H1 (cell line): ENCODE data around the gene MMAA. TPM values are rescaled to one million over a fixed set of nuclear protein-coding genes. Genes with fewer than 3 reads are reported as not detected.
"Not testable (repeated sequence)": the region's sequence is repeated elsewhere in the genome, so short reads cannot be mapped to it uniquely, and the experiment has no call there.

ENCODE experiments used
- CTCF ChIA-PET: fragments of 300-600 bp; sonication (Branson Sonifier 250); formaldehyde crosslinking; loops from one replicate; lab custom pipeline; 2021; ENCODE audit not compliant: partially characterized antibody; lab: Charles Lee
- POLR2A ChIA-PET: fragments of 300-600 bp; sonication (Branson Sonifier 250); formaldehyde crosslinking; loops from one replicate; lab custom pipeline; 2021; ENCODE audit warnings: inconsistent platforms; ENCODE audit not compliant: partially characterized antibody; lab: Charles Lee
- DNase-seq, 2 experiments: peaks; one replicate each; pipeline versions ENCODE4 v3.0.0 to v3.0.0-alpha.2; 2010 to 2022; ENCODE audit warnings: low spot score in 2 of 2, low read depth in 1 of 2, mixed read lengths in 1 of 2
- FAIRE-seq: peaks from 2 replicates; lab custom pipeline; 2011; peaks lifted over from hg19 to GRCh38; lab: Jason Lieb, UNC
- H2AFZ ChIP-seq: 2 replicates; pipeline ENCODE4 v1.8.1; 2012; ENCODE audit warnings: low read length, inconsistent platforms
- H2AK5ac ChIP-seq: 2 replicates; pipeline ENCODE4 v1.6.1; 2013; ENCODE audit warnings: low read depth, low read length
- H2BK120ac ChIP-seq: replicated peaks from 2 replicates; pipeline ENCODE3; 2013; ENCODE audit warnings: low read depth, low read length, inconsistent platforms
- H2BK12ac ChIP-seq: 2 replicates; pipeline ENCODE4 v1.6.1; 2013; ENCODE audit warnings: low read depth, low read length
- H2BK15ac ChIP-seq: 2 replicates; pipeline ENCODE4 v1.6.1; 2013; ENCODE audit warnings: low read length
- H2BK20ac ChIP-seq: 2 replicates; pipeline ENCODE4 v1.6.1; 2013; ENCODE audit warnings: low read length
- H2BK5ac ChIP-seq: 2 replicates; pipeline ENCODE4 v1.6.1; 2013; ENCODE audit warnings: low read depth, low read length
- H3K14ac ChIP-seq: 2 replicates; pipeline ENCODE4 v1.6.1; 2013; ENCODE audit warnings: inconsistent platforms; ENCODE audit not compliant: insufficient read length
- H3K18ac ChIP-seq: 2 replicates; pipeline ENCODE4 v1.6.1; 2013; ENCODE audit warnings: low read length; ENCODE audit errors: extremely low read depth
- H3K23ac ChIP-seq: 2 replicates; pipeline ENCODE4 v1.6.1; 2013; ENCODE audit warnings: inconsistent platforms; ENCODE audit not compliant: insufficient read length
- H3K23me2 ChIP-seq: 2 replicates; pipeline ENCODE4 v1.6.1; 2013; ENCODE audit warnings: low read depth, low read length
- H3K27ac ChIP-seq: 2 replicates; pipeline ENCODE4 v1.6.1; 2011; ENCODE audit warnings: low read depth, low read length, inconsistent platforms
- H3K27me3 ChIP-seq, 4 experiments: replicated peaks in 1 of 4; 1 replicate in 1 of 4; 2 replicates in 3 of 4; pipeline versions ENCODE4 v1.6.1 to v1.8.1; 2011 to 2013; ENCODE audit warnings: low read length in 3 of 4, mild to moderate bottlenecking in 3 of 4, inconsistent platforms in 2 of 4, mixed read lengths in 2 of 4, moderate library complexity in 1 of 4; ENCODE audit not compliant: control insufficient read depth in 3 of 4, insufficient read depth in 3 of 4; ENCODE audit errors: extremely low read depth in 1 of 4
- H3K36me3 ChIP-seq, 4 experiments: 2 replicates each; pipeline versions ENCODE4 v1.6.1 to v1.8.1; 2011 to 2013; ENCODE audit warnings: mild to moderate bottlenecking in 4 of 4, low read length in 3 of 4, moderate library complexity in 2 of 4, control low read depth in 1 of 4, inconsistent platforms in 1 of 4; ENCODE audit not compliant: insufficient read depth in 4 of 4, control insufficient read depth in 2 of 4
- H3K4ac ChIP-seq: replicated peaks from 2 replicates; pipeline ENCODE3; 2013; ENCODE audit warnings: low read length, low read depth, mixed read lengths, inconsistent platforms; ENCODE audit not compliant: insufficient read length
- H3K4me1 ChIP-seq, 4 experiments: replicated peaks in 1 of 4; 1 replicate in 1 of 4; 2 replicates in 3 of 4; pipeline versions ENCODE4 v1.6.1 to v1.8.1; 2011 to 2013; ENCODE audit warnings: low read length in 3 of 4, inconsistent platforms in 2 of 4, mixed read lengths in 1 of 4; ENCODE audit not compliant: insufficient read depth in 4 of 4, control insufficient read depth in 3 of 4
- H3K4me2 ChIP-seq, 2 experiments: 2 replicates each; pipeline versions ENCODE4 v1.6.1 to v1.8.1; 2011 to 2013; ENCODE audit warnings: low read depth in 2 of 2, low read length in 2 of 2, control low read depth in 1 of 2, inconsistent platforms in 1 of 2, mild to moderate bottlenecking in 1 of 2; ENCODE audit not compliant: insufficient read depth in 1 of 2
- H3K4me3 ChIP-seq, 4 experiments: fragments of 200-600, 300-600 bp in 1 of 4; sonication (generic), shearing (Covaris generic), sonication (Bioruptor Twin) in 1 of 4; 2 replicates each; pipeline versions ENCODE4 v1.5.1 to v1.8.1; 2011 to 2016; ENCODE audit warnings: low read length in 4 of 4, low read depth in 3 of 4, control low read depth in 2 of 4, inconsistent platforms in 2 of 4, mild to moderate bottlenecking in 2 of 4, mixed read lengths in 1 of 4, moderate library complexity in 1 of 4; ENCODE audit not compliant: insufficient read depth in 2 of 4; ENCODE audit errors: extremely low read depth in 1 of 4
- H3K56ac ChIP-seq: replicated peaks from 2 replicates; pipeline ENCODE3; 2013; ENCODE audit warnings: low read depth, mild to moderate bottlenecking, mixed read lengths, low read length, inconsistent platforms; ENCODE audit not compliant: insufficient read length
- H3K79me1 ChIP-seq: 2 replicates; pipeline ENCODE4 v1.6.1; 2013; ENCODE audit warnings: low read depth, low read length, control low read depth
- H3K79me2 ChIP-seq, 2 experiments: 2 replicates each; pipeline versions ENCODE4 v1.6.1 to v1.8.1; 2012 to 2013; ENCODE audit warnings: low read length in 2 of 2, mild to moderate bottlenecking in 2 of 2, inconsistent platforms in 1 of 2; ENCODE audit not compliant: insufficient read depth in 2 of 2, control insufficient read depth in 1 of 2
- H3K9ac ChIP-seq, 4 experiments: replicated peaks in 1 of 4; 1 replicate in 1 of 4; 2 replicates in 3 of 4; pipeline versions ENCODE4 v1.6.1 to v1.8.1; 2011 to 2013; ENCODE audit warnings: low read depth in 3 of 4, low read length in 3 of 4, control low read depth in 2 of 4, mild to moderate bottlenecking in 2 of 4, moderate library complexity in 2 of 4, inconsistent platforms in 1 of 4; ENCODE audit errors: extremely low read depth in 1 of 4
- H3K9me3 ChIP-seq, 2 experiments: 2 replicates each; pipeline versions ENCODE4 v1.6.1 to v1.8.1; 2012 to 2013; ENCODE audit warnings: mild to moderate bottlenecking in 2 of 2, moderate library complexity in 2 of 2, control low read depth in 1 of 2, inconsistent platforms in 1 of 2, low read depth in 1 of 2, low read length in 1 of 2, mixed read lengths in 1 of 2; ENCODE audit not compliant: insufficient read depth in 2 of 2
- H4K20me1 ChIP-seq, 2 experiments: replicated peaks in 1 of 2; 2 replicates each; pipeline versions ENCODE3 to v1.8.1; 2011 to 2013; ENCODE audit warnings: inconsistent platforms in 2 of 2, low read length in 2 of 2, mild to moderate bottlenecking in 1 of 2; ENCODE audit not compliant: insufficient read depth in 2 of 2, control insufficient read depth in 1 of 2
- H4K5ac ChIP-seq: 2 replicates; pipeline ENCODE4 v1.6.1; 2013; ENCODE audit warnings: low read length, low read depth, mixed read lengths, inconsistent platforms; ENCODE audit not compliant: insufficient read length
- H4K8ac ChIP-seq: 2 replicates; pipeline ENCODE4 v1.8.0; 2013; ENCODE audit warnings: mild to moderate bottlenecking, moderate library complexity, low read length, inconsistent platforms; ENCODE audit not compliant: insufficient read depth; ENCODE audit errors: extremely low read depth
- H4K91ac ChIP-seq: replicated peaks from 2 replicates; pipeline ENCODE3; 2013; ENCODE audit warnings: low read length, mixed read lengths, inconsistent platforms; ENCODE audit not compliant: insufficient read length
- WGBS, 2 experiments: shearing (Covaris generic) in 1 of 2; methylation state at CpG; one replicate each; pipeline versions ENCODE4 v1.1.6 to v1.1.7; 2013 to 2015; ENCODE audit warnings: low lambda C conversion rate in 2 of 2, mixed read lengths in 2 of 2, inconsistent platforms in 1 of 2, low coverage in 1 of 2, missing lambda C conversion rate in 1 of 2; ENCODE audit not compliant: insufficient replicate concordance in 2 of 2, insufficient coverage in 1 of 2, insufficient read length in 1 of 2; ENCODE audit errors: extremely low coverage in 1 of 2, missing lambda C conversion rate in 1 of 2; 5-methylcytosine and 5-hydroxymethylcytosine counted together
- polyA plus RNA-seq, 7 experiments: library from polyadenylated mRNA; depleted of rRNA in 3 of 7; stranded (reverse) in 5 of 7; unstranded in 2 of 7; fragments of >200 nt in 5 of 7; fragments of 200-250 nt in 2 of 7; gene quantifications; 1 replicate in 5 of 7; 2 replicates in 1 of 7; 4 replicates in 1 of 7; pipeline versions ENCODE4 v1.2.1 to v1.2.3, GENCODE V29; 2011 to 2013; ENCODE audit warnings: missing spikeins in 2 of 7, mixed read lengths in 2 of 7
- total RNA-seq: library from RNA; stranded (reverse); fragmentation: NEBNext Ultra II Directional; extraction: Animal tissue kit (Norgen Biotek cat#: 25700); gene quantifications from 2 replicates; pipeline ENCODE4 v1.2.1, GENCODE V29; 2021

MMAA gene
- total and polyA plus RNA-seq, 2 of the 8 experiments (the other 6 are each of a cell fraction or from before 2014, with no cell fraction given) = 0.98 to 4.9 TPM

DNA sequence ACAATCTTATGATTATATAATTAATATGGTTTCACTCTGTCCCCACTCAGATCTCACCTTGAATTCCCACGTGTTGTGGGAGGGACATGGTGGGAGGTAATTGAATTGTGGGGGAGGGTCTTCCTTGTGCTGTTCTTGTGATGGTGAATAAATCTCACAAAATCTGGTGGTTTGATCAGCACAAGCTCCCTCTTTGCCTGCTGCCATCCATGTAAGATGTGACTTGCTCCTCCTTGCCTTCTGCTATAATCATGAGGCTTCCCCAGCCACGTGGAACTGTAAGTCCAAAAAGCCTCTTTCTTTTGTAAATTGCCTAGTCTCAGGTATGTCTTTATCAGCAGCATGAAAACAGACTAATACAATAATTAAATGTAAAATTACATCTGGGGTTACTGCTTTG lies 29.8 kb upstream of the MMAA start:
- H3K56ac ChIP-seq = not testable (repeated sequence)
- CTCF ChIA-PET = interaction anchor here (2.6 kb wide), 1 partner anchor 20 kb away, joined by 10 read pairs; no protein-coding TSS in a partner anchor

More for the DNA sequence above, 29.8 kb upstream of the MMAA start:
- H4K20me1 ChIP-seq, FAIRE-seq, H3K4me1 ChIP-seq, H4K91ac ChIP-seq, H4K8ac ChIP-seq, DNase-seq, H3K4me2 ChIP-seq, H2BK120ac ChIP-seq, H3K4me3 ChIP-seq, H3K36me3 ChIP-seq, H3K14ac ChIP-seq, H2BK12ac ChIP-seq, H3K23ac ChIP-seq, H3K4ac ChIP-seq, H2BK20ac ChIP-seq, H2BK15ac ChIP-seq, H4K5ac ChIP-seq, H2AK5ac ChIP-seq, H3K27ac ChIP-seq, POLR2A ChIA-PET, H3K79me1 ChIP-seq, H2AFZ ChIP-seq, H2BK5ac ChIP-seq, H3K18ac ChIP-seq, H3K9ac ChIP-seq, H3K79me2 ChIP-seq, H3K23me2 ChIP-seq, H3K9me3 ChIP-seq, H3K27me3 ChIP-seq: not testable (repeated sequence)
- 89% methylated on average over 2 of the region's 2 CpGs; no CpG with 5 or more reads in 1 of the 2 experiments for WGBS, 2 experiments
